Effector memory CD8-positive, alpha-beta T cell (primary cell): ENCODE data around the gene CLIP4.

Experiments
- ATAC-seq: fragments of 150-1000 bp; cut with Tn5 transposase; replicated peaks from 2 replicates; pipeline ENCODE4 v1.10.0; 2021; ENCODE audit warnings: mild to moderate bottlenecking, moderate library complexity
- DNase-seq, 3 experiments: peaks; one replicate each; pipeline ENCODE4 v3.0.0; 2021
- H3K27ac Mint-ChIP-seq, 2 donors: one replicate each; pipeline ENCODE4 v1.8.0; 2022; ENCODE audit warnings: mild to moderate bottlenecking in 2 of 2, mixed read lengths in 2 of 2, moderate library complexity in 2 of 2
- H3K27me3 Mint-ChIP-seq, 2 donors: one replicate each; pipeline ENCODE4 v1.8.0; 2022; ENCODE audit warnings: mixed read lengths in 2 of 2
- H3K36me3 Mint-ChIP-seq: one replicate; pipeline ENCODE4 v1.8.0; 2022; ENCODE audit warnings: mild to moderate bottlenecking, moderate library complexity, mixed read lengths; ENCODE audit not compliant: insufficient read depth
- H3K4me1 Mint-ChIP-seq, 2 donors: one replicate each; pipeline ENCODE4 v1.8.0; 2022; ENCODE audit warnings: low read depth in 2 of 2, mixed read lengths in 2 of 2
- H3K4me3 Mint-ChIP-seq, 2 donors: one replicate each; pipeline ENCODE4 v1.8.0; 2022; ENCODE audit warnings: mild to moderate bottlenecking in 2 of 2, mixed read lengths in 2 of 2, moderate library complexity in 2 of 2
- H3K9me3 Mint-ChIP-seq, 2 donors: one replicate each; pipeline ENCODE4 v1.8.0; 2022; ENCODE audit warnings: mixed read lengths in 2 of 2

The CLIP4 gene

DNA sequence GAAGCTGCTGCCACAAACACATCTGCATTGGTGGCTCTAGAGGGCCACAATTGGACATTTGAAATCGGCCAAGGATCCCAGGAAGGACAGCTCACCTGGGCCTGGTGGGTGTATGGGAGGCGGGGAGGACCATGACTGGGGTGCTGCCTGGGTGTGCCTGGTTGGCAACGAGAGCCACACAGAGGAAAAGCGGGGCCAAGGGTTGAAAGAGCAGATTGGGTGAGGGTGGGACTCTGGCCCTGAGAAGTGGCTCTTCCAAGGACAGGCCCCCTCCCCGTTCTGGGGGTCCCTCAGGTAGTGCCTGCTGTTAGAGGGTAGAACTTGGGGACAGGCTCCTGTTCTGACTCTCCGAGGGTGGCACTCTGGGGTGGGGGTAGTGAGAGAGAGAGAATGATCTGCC lies 102.9 kb downstream of the CLIP4 start:
- no peak overlapping the region for H3K27ac Mint-ChIP-seq
- no peaks in the 10 kb centered on the region for H3K9me3 Mint-ChIP-seq
- H3K36me3 Mint-ChIP-seq = no peaks in the 10 kb centered on the region
- no peak for DNase-seq
- no peak for ATAC-seq
- peaks cover 0 to 9% of the 10 kb centered on the region in 2 donors for H3K27me3 Mint-ChIP-seq
- no peaks in the 10 kb centered on the region for H3K4me1 Mint-ChIP-seq
- no peak overlapping the region for H3K4me3 Mint-ChIP-seq

GRCh38 chr2:29218550-29219125 lies 103.4 kb downstream of the CLIP4 start:
- no peak for ATAC-seq

GRCh38 chr2:29219374-29219773 lies 104.2 kb downstream of the CLIP4 start:
- H3K4me3 Mint-ChIP-seq = no peak overlapping the region
- no peak for ATAC-seq
- H3K36me3 Mint-ChIP-seq = no peaks in the 10 kb centered on the region
- no peaks in the 10 kb centered on the region for H3K4me1 Mint-ChIP-seq
- peaks cover 0 to 11% of the 10 kb centered on the region in 2 donors for H3K27me3 Mint-ChIP-seq
- no peak for DNase-seq
- H3K27ac Mint-ChIP-seq = no peak overlapping the region
- H3K9me3 Mint-ChIP-seq = no peaks in the 10 kb centered on the region

More at GRCh38 chr2:29218550-29219125, 103.4 kb downstream of the CLIP4 start:
- no peaks in the 10 kb centered on the region for H3K36me3 Mint-ChIP-seq
- peaks cover 0 to 9% of the 10 kb centered on the region in 2 donors for H3K27me3 Mint-ChIP-seq
- H3K9me3 Mint-ChIP-seq = no peaks in the 10 kb centered on the region
- no peak for DNase-seq
- no peaks in the 10 kb centered on the region for H3K4me1 Mint-ChIP-seq
- H3K4me3 Mint-ChIP-seq = no peak overlapping the region
- no peak overlapping the region for H3K27ac Mint-ChIP-seq

GRCh38 chr2:29220506-29221270 lies 105.5 kb downstream of the CLIP4 start:
- Mint-ChIP-seq H3K27ac (no peak overlapping the region), H3K4me3 (no peak overlapping the region), H3K9me3 (no peaks in the 10 kb centered on the region), H3K4me1 (no peaks in the 10 kb centered on the region), H3K27me3 (peaks cover 2 to 24% of the 10 kb centered on the region in 2 donors), H3K36me3 (no peaks in the 10 kb centered on the region)
- DNase-seq (no peak), ATAC-seq (no peak)

GRCh38 chr2:29222381-29223179 lies 107.4 kb downstream of the CLIP4 start:
- no peak for ATAC-seq

DNA sequence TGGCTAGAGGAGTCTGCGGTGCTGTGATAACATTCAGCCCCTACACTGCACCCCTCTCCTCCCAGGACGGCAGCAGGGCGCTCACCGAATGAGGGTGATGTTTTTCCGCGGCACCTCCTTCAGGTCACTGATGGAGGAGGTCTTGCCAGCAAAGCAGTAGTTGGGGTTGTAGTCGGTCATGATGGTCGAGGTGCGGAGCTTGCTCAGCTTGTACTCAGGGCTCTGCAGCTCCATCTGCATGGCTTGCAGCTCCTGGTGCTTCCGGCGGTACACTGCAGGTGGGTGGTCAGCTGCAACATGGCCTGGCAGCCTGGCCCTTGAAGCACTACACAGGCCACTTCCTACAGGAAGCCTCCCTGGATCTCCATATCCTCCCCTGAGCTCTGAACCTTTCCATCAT lies 108.0 kb downstream of the CLIP4 start:
- no peaks in the 10 kb centered on the region for H3K4me1 Mint-ChIP-seq
- DNase-seq (no peak), ATAC-seq (no peak)
- no peaks in the 10 kb centered on the region for H3K36me3 Mint-ChIP-seq
- H3K9me3 Mint-ChIP-seq = no peaks in the 10 kb centered on the region
- no peak overlapping the region for H3K27ac Mint-ChIP-seq
- no peak overlapping the region for H3K4me3 Mint-ChIP-seq
- peaks cover 12 to 50% of the 10 kb centered on the region in 2 donors for H3K27me3 Mint-ChIP-seq

More at GRCh38 chr2:29222381-29223179, 107.4 kb downstream of the CLIP4 start:
- DNase-seq = no peak
- no peaks in the 10 kb centered on the region for H3K9me3 Mint-ChIP-seq
- no peaks in the 10 kb centered on the region for H3K4me1 Mint-ChIP-seq
- no peak overlapping the region for H3K4me3 Mint-ChIP-seq
- H3K36me3 Mint-ChIP-seq = no peaks in the 10 kb centered on the region
- H3K27ac Mint-ChIP-seq = no peak overlapping the region
- H3K27me3 Mint-ChIP-seq = peaks cover 9 to 43% of the 10 kb centered on the region in 2 donors

DNA sequence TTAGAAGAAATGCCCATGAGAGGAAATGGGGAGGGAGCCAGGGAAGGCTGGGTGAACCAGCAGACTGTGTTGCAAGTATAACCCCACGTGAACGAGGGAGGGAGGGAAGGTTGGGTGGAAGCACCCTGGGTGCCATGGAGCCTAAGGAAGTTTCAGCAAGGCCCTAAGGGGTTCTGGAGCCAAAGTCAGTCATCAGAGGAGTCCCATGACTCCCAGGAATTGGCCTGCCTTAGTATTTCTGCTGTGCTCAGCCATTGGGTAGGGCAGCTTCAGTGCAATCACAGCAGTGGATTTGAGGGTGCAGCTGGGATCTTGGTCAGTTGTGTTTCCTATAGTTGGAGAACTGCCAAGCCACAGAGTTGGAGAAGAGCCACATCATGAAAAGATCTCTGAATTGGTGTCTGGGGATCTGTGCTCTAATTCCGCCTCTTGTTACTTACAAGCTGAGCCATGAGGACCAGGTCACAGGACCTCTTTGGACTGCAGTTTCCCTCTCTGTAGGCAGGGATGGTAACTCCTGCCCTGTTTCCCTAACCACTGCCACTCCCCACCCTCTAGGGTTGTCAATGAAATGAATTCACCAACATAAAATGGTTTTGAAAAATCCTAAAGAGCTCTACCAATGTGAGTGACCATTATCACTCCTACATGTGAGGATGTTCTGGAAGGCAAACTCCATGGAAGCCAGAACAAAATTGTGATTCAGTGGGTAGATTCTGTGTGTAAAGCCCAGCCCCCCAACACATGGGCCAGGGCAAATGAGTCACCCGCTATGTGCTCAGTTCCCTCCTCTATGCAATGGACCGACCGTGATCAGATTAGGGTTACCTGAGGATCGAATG lies 108.9 kb downstream of the CLIP4 start:
- ATAC-seq (no peak), DNase-seq (no peak)
- no peak overlapping the region for H3K4me3 Mint-ChIP-seq
- H3K36me3 Mint-ChIP-seq = no peaks in the 10 kb centered on the region
- no peaks in the 10 kb centered on the region for H3K9me3 Mint-ChIP-seq
- no peak overlapping the region for H3K27ac Mint-ChIP-seq
- H3K27me3 Mint-ChIP-seq = peaks cover 18 to 58% of the 10 kb centered on the region in 2 donors
- no peaks in the 10 kb centered on the region for H3K4me1 Mint-ChIP-seq

- no peak for ATAC-seq
- Mint-ChIP-seq H3K4me1 (no peaks in the 10 kb centered on the region), H3K4me3 (no peak overlapping the region), H3K27me3 (peaks cover 23 to 65% of the 10 kb centered on the region in 2 donors), H3K27ac (no peak overlapping the region), H3K9me3 (no peaks in the 10 kb centered on the region), H3K36me3 (no peaks in the 10 kb centered on the region)
- no peak for DNase-seq
These were observed 109.7 kb downstream of the CLIP4 start for GRCh38 chr2:29224693-29225551.

- Mint-ChIP-seq H3K27ac (no peak overlapping the region), H3K9me3 (no peaks in the 10 kb centered on the region), H3K4me1 (no peaks in the 10 kb centered on the region), H3K27me3 (peaks cover 30 to 73% of the 10 kb centered on the region in 2 donors), H3K36me3 (no peaks in the 10 kb centered on the region), H3K4me3 (no peak overlapping the region)
- ATAC-seq (no peak), DNase-seq (no peak)
These were observed 110.6 kb downstream of the CLIP4 start for GRCh38 chr2:29225814-29226213.

- H3K9me3 Mint-ChIP-seq = no peaks in the 10 kb centered on the region
- H3K4me1 Mint-ChIP-seq = no peaks in the 10 kb centered on the region
- no peak overlapping the region for H3K27ac Mint-ChIP-seq
- DNase-seq (no peak), ATAC-seq (no peak)
- H3K36me3 Mint-ChIP-seq = no peaks in the 10 kb centered on the region
- peaks cover 30 to 76% of the 10 kb centered on the region in 2 donors for H3K27me3 Mint-ChIP-seq
- H3K4me3 Mint-ChIP-seq = no peak overlapping the region
These were observed 111.2 kb downstream of the CLIP4 start for GRCh38 chr2:29226375-29226774.

DNA sequence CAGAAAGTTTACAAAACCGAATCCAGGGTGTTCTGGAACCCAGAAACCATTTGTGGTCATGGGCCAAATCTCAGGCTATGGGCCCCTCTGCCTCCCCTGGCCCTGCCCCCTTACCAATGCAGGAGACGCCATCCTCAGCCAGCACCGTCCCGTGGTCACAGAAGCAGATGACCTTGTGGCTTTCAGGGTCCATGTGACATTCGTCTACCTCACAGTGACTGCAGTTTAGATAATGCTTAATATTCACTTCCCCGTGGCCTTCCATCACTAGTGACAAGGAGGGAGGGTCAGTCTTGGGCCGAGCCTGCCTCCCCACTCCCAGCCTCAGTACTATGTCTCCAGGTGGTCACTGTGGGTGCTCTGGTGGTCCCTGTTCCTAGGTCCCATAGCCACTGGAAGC lies 111.6 kb downstream of the CLIP4 start:
- Mint-ChIP-seq H3K9me3 (no peaks in the 10 kb centered on the region), H3K27ac (no peak overlapping the region), H3K36me3 (no peaks in the 10 kb centered on the region), H3K4me3 (no peak overlapping the region), H3K4me1 (no peaks in the 10 kb centered on the region), H3K27me3 (peaks cover 30 to 78% of the 10 kb centered on the region in 2 donors)
- DNase-seq = no peak
- no peak for ATAC-seq

DNA sequence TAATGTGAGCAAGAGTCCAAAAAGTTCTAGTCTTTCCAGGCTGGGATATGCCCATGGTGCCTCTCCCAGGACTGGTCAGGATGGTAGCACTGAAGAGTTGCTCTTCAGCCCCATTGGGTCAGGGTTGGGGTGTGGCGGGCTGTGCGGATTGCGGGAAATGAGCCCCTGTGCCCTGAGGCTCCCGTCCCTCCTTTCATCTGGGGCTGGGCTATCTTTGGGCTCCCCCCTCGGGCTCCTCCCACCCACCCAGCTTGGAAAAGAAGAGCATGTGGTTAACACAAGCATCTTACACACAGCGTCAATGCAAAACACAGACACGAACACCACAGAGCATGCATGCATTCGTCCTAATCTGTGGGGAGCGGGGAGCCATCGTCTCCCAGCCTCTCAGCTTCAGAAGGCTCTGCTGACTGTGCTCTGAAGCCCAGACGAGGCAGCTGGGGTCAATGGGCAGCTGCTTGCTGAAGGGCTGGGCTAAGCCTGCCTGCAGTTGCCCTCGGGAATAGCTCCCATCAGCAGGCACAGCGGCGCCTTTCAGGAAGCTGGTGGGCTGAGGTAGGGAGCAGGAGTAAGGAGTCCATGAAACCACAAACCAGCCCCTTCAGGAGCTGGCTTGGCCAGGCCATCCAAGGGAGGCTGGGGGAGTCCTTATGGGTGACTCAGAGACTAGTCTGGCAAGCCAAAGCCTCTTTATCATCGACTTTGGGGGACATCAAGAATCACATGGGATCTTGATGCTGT lies 112.9 kb downstream of the CLIP4 start:
- Mint-ChIP-seq H3K27me3 (peaks cover 30 to 72% of the 10 kb centered on the region in 2 donors), H3K36me3 (no peaks in the 10 kb centered on the region), H3K4me3 (no peak overlapping the region), H3K9me3 (no peaks in the 10 kb centered on the region), H3K4me1 (no peaks in the 10 kb centered on the region), H3K27ac (no peak overlapping the region)
- DNase-seq = no peak
- ATAC-seq = no peak
